ENCODE results near the gene COQ2. TPM values are rescaled to one million over a fixed set of nuclear protein-coding genes. Genes with fewer than 3 reads are reported as not detected.

The COQ2 gene
- total RNA-seq, 1 experiment from 2014 or later, result 19.8 TPM

DNA sequence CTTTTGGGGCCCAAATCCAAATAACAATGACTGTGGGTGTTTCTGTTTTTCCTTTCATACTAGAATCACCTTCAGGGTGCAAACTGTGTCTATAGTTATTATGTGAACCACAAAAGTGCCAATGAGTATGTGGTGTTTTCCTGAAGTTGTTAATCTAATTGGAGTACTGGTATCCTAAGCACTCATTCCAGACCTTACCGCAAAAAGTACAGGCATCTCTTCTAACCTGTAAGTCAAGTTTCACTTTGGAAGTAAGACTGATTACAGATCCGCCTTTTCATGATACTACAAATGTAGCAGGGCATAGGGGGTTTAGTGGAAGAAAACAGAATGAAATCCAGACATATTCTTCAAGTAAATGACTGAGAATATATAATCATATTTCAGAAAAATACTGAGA is 16.1 kb downstream of the COQ2 start:
- no peak overlapping the region for H3K27ac ChIP-seq (ENCODE audit: insufficient read length, low read depth, low read length)
- no peak overlapping the region for H3K56ac ChIP-seq (ENCODE audit: insufficient read length, low read depth, low read length)
- no peak overlapping the region for H2AFZ ChIP-seq (ENCODE audit: low read length)
- no peaks in the 10 kb centered on the region for H3K27me3 ChIP-seq (ENCODE audit: insufficient read depth, low read length)
- H3K23ac ChIP-seq (ENCODE audit: insufficient read length, low read depth, low read length), result no peak overlapping the region
- Mint-ChIP-seq H3K27ac (peak overlapping the region in 1 of 3 experiments; percentile 14; a peak in 1 of 7 replicates), H3K27me3 (ENCODE audit: low read depth) (no peaks in the 10 kb centered on the region), H3K9me3 (no peaks in the 10 kb centered on the region), H3K4me3 (no peak overlapping the region), H3K4me1 (no peaks in the 10 kb centered on the region), H3K36me3 (ENCODE audit: insufficient read depth in 1 of 3, low read depth in 3 of 3) (peaks cover 0 to 31% (median 12%) of the 10 kb centered on the region in 3 experiments; a peak in 5 of 7 replicates)
- no peak overlapping the region for H3K18ac ChIP-seq (ENCODE audit: insufficient read length, low read depth, low read length)
- DNase-seq, result no peak
- H2BK20ac ChIP-seq (ENCODE audit: low read depth, low read length, poor library complexity, severe bottlenecking), result no peak overlapping the region
- WGBS (ENCODE audit: extremely low coverage, insufficient read length, low lambda C conversion rate), result no CpG with 5 or more reads among the region's 2 CpGs
- no peak overlapping the region for H4K5ac ChIP-seq (ENCODE audit: insufficient read length, low read depth, low read length)
- H3K4ac ChIP-seq (ENCODE audit: low read depth, low read length), result no peak overlapping the region
- no peak overlapping the region for H2BK120ac ChIP-seq (ENCODE audit: low read depth, low read length, poor library complexity, severe bottlenecking)
- H3K79me2 ChIP-seq (ENCODE audit: insufficient read depth, low read length), result no peaks in the 10 kb centered on the region
- no peak overlapping the region for H2AK5ac ChIP-seq (ENCODE audit: insufficient read length, low read length)
- H4K91ac ChIP-seq (ENCODE audit: insufficient read length, low read depth, low read length), result no peak overlapping the region
- no peaks in the 10 kb centered on the region for H3K23me2 ChIP-seq (ENCODE audit: insufficient read length, low read depth, low read length, poor library complexity, severe bottlenecking)
- H4K20me1 ChIP-seq (ENCODE audit: control insufficient read depth, insufficient read depth, insufficient read length), result no peaks in the 10 kb centered on the region
- H2BK5ac ChIP-seq (ENCODE audit: insufficient read length, low read length), result no peak overlapping the region
- H3T11ph ChIP-seq (ENCODE audit: low read length), result no peak overlapping the region
- H3K9me3 ChIP-seq (ENCODE audit: control insufficient read depth, low read depth, low read length), result no peaks in the 10 kb centered on the region
- no peak overlapping the region for H2BK12ac ChIP-seq (ENCODE audit: insufficient read length, low read depth, low read length)
- no peak overlapping the region for H2BK15ac ChIP-seq (ENCODE audit: low read depth, low read length)
- TF ChIP-seq, protein P1, sequence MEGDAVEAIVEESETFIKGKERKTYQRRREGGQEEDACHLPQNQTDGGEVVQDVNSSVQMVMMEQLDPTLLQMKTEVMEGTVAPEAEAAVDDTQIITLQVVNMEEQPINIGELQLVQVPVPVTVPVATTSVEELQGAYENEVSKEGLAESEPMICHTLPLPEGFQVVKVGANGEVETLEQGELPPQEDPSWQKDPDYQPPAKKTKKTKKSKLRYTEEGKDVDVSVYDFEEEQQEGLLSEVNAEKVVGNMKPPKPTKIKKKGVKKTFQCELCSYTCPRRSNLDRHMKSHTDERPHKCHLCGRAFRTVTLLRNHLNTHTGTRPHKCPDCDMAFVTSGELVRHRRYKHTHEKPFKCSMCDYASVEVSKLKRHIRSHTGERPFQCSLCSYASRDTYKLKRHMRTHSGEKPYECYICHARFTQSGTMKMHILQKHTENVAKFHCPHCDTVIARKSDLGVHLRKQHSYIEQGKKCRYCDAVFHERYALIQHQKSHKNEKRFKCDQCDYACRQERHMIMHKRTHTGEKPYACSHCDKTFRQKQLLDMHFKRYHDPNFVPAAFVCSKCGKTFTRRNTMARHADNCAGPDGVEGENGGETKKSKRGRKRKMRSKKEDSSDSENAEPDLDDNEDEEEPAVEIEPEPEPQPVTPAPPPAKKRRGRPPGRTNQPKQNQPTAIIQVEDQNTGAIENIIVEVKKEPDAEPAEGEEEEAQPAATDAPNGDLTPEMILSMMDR (conservative IDR thresholded peaks at IDR 0.05), result no peak
- no peak overlapping the region for H3K9ac ChIP-seq (ENCODE audit: extremely low read depth, insufficient read length, low read length)
- no peaks in the 10 kb centered on the region for H3K79me1 ChIP-seq (ENCODE audit: insufficient read depth, low read depth, low read length, poor library complexity, severe bottlenecking)
- no peaks in the 10 kb centered on the region for H3K4me1 ChIP-seq (ENCODE audit: insufficient read depth, low read length)
- H3K14ac ChIP-seq (ENCODE audit: insufficient read depth, low read length), result no peak overlapping the region
- H3K4me2 ChIP-seq (ENCODE audit: insufficient read depth, insufficient read length, low read length), result no peak overlapping the region
- no peak overlapping the region for H4K8ac ChIP-seq (replicated peaks; ENCODE audit: insufficient read length, low read depth, low read length)

Measured in H9 (cell line).